GM18520 (cell line): Measurements from ENCODE around the gene STRIP1.

Source experiments
- ATAC-seq: cut with Tn5 transposase; IDR thresholded peaks from one replicate; pipeline ENCODE4 v1.9.1; 2021; ENCODE audit not compliant: unreplicated experiment

Gene STRIP1

DNA sequence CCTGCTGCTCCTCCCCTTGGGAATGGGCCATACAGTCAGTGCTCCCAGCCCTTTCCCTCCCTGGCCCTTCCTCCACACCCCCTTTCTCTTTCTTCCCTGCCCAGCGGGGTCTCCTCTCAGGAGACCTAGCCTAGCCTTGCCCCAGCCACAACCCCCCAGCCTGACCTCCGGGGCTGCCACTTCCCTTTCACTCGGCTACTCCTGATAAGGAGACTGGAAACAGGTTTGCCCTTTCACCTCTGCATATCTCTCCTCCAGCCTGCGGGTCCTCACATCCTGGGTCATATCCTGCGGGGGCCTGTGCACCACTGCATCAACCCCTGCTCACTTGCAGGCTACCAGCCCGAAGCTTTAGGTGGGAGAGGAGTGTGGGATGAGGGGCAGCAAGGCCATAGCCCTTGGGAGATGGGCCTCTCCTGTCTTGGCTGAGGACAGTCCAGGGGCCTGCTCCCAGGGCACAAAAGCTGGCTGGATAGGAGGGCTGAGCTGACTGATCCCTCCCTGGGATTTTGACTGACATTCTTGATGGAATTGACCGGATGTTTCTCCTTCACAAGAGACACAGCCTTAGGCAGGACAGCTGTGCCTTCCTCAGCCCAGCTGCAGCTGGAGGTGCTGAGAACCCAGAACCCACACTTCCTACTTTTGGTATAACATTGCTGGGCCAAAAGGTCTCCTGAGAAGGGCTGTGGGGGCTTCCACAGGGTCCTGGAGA lies 55.3 kb downstream of the STRIP1 start:
- no peak for ATAC-seq

GRCh38 chr1:110091381-110091780 lies 57.0 kb downstream of the STRIP1 start:
- ATAC-seq, result no peak

DNA sequence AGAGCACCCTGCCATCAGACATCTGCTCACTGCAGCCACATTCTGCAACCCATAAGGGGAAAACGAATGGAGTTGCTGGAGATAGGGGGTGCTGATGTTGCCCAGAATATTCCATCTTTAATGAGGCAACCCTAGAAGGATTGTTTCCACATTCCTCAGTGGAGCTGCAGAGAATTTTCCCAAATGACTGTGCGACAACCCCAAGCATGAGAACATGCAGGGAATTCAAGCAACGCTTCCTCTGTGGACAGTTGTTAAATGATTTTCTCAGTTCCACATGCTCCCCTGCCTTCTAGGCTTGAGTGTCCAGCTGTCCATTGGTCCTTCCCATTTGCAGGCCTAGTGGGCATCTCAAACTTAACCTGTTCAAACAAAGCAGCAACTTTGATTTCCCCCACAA lies 57.4 kb downstream of the STRIP1 start:
- ATAC-seq, result no peak

DNA sequence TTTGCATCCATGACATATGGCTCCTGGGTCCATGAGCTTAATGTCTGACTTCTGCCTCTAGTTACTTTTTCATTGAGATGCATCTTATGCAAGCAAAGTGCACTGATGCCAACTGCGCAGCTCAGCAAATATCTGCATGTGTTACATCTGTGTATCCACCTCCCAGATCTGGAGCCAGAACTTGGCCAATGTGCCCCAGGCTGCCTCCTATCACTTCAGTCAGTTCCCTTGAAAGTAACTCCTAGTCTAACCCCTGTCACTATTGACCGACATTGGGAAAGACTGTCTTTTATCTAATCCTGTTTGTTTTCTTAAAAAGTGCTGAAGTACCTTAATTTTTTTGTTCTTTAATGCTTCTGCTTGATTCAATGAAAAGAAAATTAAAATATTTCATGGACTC lies 58.6 kb downstream of the STRIP1 start:
- ATAC-seq, result no peak

GRCh38 chr1:110094931-110095654 lies 60.7 kb downstream of the STRIP1 start:
- ATAC-seq, result no peak

DNA sequence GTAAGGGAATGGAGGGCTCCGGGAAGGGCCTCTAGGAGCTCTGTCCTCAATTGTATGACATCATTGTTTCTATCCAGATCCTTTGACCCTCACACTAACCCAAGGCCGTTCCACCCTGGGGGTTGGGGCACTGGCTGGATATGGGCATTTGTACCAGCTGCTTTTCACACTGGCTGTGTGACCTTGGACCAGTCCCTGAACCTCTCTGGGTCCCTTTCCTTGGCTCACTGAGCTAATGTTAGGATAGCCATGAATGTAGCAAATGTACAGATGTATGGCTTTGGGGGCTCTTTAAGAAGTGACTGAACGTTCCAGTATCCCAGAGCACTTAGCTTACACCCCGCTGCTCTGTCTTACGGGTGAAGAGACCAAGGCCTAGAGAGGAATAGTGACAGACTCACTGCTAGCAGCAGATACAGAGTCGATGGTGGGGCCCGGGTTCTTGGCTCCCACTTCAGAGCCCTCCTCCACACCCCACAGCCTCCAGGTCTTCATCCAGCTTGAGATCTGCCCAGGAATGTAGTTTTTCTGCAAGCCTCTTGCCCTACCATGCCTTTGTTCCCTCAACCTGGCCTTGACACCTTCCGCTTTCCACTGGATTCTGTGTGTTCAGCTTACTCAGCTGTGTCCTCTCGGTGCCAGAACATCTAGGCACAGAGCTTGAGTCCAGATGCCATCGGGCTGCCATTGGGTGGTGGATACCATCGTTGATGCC lies 63.2 kb downstream of the STRIP1 start:
- ATAC-seq, result no peak

DNA sequence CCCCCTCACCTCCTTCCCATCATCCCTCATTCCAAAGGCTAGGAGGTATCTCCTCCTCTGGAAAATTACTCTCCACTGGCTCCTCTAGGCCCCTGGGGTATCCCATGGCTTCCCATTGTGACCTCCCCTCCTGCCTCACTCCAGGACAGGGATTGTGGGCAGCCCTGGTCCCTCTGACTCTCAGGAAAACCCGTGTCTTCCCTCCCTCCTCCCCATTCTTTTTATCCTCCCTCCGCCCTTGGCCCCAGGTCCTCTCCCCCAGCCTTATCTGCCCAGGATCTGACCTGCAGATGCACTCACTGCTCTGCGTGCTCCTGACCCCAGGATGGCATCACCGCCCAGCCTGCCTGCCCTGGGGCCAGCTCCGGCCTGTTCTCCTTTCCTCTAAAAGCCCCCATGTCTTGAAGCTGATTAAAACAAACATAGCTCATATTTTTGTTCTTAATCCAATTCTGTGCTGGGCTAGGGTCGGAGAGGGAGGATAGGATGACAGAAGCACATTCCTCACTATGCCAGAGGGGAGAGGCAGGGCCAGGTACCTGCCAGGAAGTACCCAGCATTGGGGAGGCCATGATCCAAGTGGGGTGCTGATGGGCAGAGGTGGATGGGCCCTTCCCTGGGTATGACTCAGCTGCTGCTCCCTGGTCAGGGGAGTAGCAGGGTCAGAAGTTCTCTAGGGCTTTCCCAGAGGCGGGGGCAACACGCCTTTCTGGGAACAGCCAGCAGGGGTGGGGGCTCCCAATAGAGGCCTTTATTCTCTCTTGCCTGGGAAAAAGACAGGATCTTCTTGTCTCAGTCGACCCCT lies 64.0 kb downstream of the STRIP1 start:
- no peak for ATAC-seq

- no peak for ATAC-seq
These were observed 65.9 kb downstream of the STRIP1 start for GRCh38 chr1:110100335-110100734.

- ATAC-seq, result no peak
These were observed 67.7 kb downstream of the STRIP1 start for GRCh38 chr1:110102081-110102480.
